Peyer's patch (tissue), 4 donors: ENCODE results near the gene ZNF569.

ENCODE experiments used
- POLR2A ChIP-seq, 2 donors: fragments of 450-650 bp; IDR thresholded peaks; one replicate each; pipeline ENCODE4 v1.5.1; 2017; ENCODE audit warnings: antibody characterized with exemption in 2 of 2, mild to moderate bottlenecking in 2 of 2, moderate library complexity in 2 of 2
- TF ChIP-seq, protein P1 (sequence below), 6 experiments: fragments of 450-650 bp in 4 of 6; fragments of 200-600 bp in 2 of 6; sonication (generic) in 1 of 6; IDR thresholded peaks; one replicate each; pipeline ENCODE4 v1.5.1; 2017 to 2019; ENCODE audit warnings: antibody characterized with exemption in 6 of 6, mild to moderate bottlenecking in 3 of 6, moderate library complexity in 1 of 6

DNA sequence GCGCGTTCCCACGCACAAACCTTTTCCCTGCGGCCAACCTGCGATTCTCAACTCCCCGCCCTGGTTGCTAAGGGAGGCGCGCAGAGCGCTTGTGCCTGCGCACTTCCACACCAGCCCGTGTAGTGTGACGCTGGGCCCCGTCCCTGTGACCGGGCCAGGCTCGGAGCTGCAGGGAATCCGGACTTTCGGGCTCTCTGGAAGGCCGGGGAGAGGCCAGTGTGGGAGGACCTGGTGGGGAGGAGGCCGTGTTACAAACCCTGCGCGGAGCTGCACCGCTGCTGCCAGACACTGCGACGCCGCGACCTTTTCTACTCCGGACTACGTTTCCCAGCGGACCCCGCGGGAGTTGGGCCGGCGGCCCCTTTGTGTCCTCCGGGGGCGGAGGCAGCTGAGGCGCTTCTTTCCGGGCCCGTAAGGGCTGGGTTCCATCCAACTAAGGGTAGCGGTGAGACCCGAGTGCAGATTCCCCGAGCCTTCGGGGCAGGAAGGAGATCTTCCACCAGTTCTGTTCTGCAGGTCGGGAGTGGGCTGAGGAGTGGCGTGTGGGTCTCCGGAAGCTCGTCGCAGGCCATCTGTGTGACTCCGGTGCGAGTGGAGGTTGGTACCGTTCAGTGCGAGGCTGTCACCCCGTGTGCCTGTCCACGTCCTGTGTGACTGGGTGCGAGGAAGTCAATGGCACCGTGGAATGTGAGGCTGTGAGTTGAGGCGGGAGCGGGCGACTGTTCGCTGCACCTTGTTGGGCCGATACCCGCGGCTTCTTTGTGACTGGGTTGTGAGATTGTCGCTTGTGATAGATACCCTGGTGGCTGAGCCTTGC, 1.9 kb upstream of the ZNF569 start, which contains the start of gene ZNF570:
- TF ChIP-seq, protein P1, sequence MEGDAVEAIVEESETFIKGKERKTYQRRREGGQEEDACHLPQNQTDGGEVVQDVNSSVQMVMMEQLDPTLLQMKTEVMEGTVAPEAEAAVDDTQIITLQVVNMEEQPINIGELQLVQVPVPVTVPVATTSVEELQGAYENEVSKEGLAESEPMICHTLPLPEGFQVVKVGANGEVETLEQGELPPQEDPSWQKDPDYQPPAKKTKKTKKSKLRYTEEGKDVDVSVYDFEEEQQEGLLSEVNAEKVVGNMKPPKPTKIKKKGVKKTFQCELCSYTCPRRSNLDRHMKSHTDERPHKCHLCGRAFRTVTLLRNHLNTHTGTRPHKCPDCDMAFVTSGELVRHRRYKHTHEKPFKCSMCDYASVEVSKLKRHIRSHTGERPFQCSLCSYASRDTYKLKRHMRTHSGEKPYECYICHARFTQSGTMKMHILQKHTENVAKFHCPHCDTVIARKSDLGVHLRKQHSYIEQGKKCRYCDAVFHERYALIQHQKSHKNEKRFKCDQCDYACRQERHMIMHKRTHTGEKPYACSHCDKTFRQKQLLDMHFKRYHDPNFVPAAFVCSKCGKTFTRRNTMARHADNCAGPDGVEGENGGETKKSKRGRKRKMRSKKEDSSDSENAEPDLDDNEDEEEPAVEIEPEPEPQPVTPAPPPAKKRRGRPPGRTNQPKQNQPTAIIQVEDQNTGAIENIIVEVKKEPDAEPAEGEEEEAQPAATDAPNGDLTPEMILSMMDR (IDR thresholded peaks at IDR 0.05): peak in 2 of 6 experiments; percentile 2 to 7
- TF ChIP-seq POLR2A (IDR thresholded peaks at IDR 0.05): peak; percentile 23 to 30
